Cardiac fibroblast (primary cell): ENCODE results near the gene TMEM121B.

Experiments
- DNase-seq, 2 donors: peaks; one replicate each; pipeline versions ENCODE4 v3.0.0 to v3.0.0-alpha.2; 2010; ENCODE audit warnings: low read depth in 2 of 2
- H3K4me3 ChIP-seq, 2 donors: replicated peaks in 1 of 2; 1 replicate in 1 of 2; 2 replicates in 1 of 2; pipeline ENCODE4 v1.5.1; 2011; ENCODE audit warnings: low read depth in 2 of 2, low read length in 2 of 2, mild to moderate bottlenecking in 2 of 2, moderate library complexity in 1 of 2
- CTCF ChIP-seq: IDR thresholded peaks from one replicate; pipeline ENCODE4 v1.5.1; 2011; ENCODE audit warnings: low read depth, mild to moderate bottlenecking, low read length, inconsistent platforms

Gene TMEM121B

GRCh38 chr22:17086788-17087497 lies 34.2 kb downstream of the TMEM121B start:
- no peak for TF ChIP-seq CTCF
- no peak for DNase-seq
- H3K4me3 ChIP-seq: peak overlapping the region in 1 of 2 donors; percentile 89

GRCh38 chr22:17086296-17086695 lies 34.9 kb downstream of the TMEM121B start:
- H3K4me3 ChIP-seq: peak overlapping the region in 1 of 2 donors; percentile 89

GRCh38 chr22:17085277-17086181 lies 35.6 kb downstream of the TMEM121B start:
- peak in 1 of 2 donors; percentile 28 for DNase-seq

More at GRCh38 chr22:17086296-17086695, 34.9 kb downstream of the TMEM121B start:
- no peak for TF ChIP-seq CTCF
- DNase-seq: peak in 1 of 2 donors; percentile 42

GRCh38 chr22:17084554-17085276 lies 36.4 kb downstream of the TMEM121B start, which contains the start of gene IL17RA:
Gene IL17RA, plus strand, starts transcription at chr22:17085000. Its CDS starts 92 bp downstream, at chr22:17085092.
- peak; percentile 89 to 90 for DNase-seq
- TF ChIP-seq CTCF: no peak
- H3K4me3 ChIP-seq: peak within 1 kb of the TSS; percentile 79 to 89

More at GRCh38 chr22:17085277-17086181, 35.6 kb downstream of the TMEM121B start:
- no peak for TF ChIP-seq CTCF
- peak overlapping the region; percentile 79 to 89 for H3K4me3 ChIP-seq

- no peak for DNase-seq
- H3K4me3 ChIP-seq: no peak overlapping the region
- TF ChIP-seq CTCF: no peak
Measured at GRCh38 chr22:17083811-17084441, 37.2 kb downstream of the TMEM121B start.

GRCh38 chr22:17083255-17083654 lies 37.9 kb downstream of the TMEM121B start:
- TF ChIP-seq CTCF: no peak
- H3K4me3 ChIP-seq: no peak overlapping the region
- no peak for DNase-seq
